H9 (cell line): Measurements from ENCODE around the gene MRPS35. TPM values are rescaled to one million over a fixed set of nuclear protein-coding genes. Genes with fewer than 3 reads are reported as not detected.

Experiments
- DNase-seq: peaks from one replicate; pipeline ENCODE4 v3.0.0-alpha.2; 2017
- H2AFZ ChIP-seq: one replicate; pipeline ENCODE4 v1.6.1; 2013; ENCODE audit warnings: mild to moderate bottlenecking, low read length, control low read depth, moderate library complexity
- H2AK5ac ChIP-seq: 2 replicates; pipeline ENCODE4 v1.6.1; 2013; ENCODE audit warnings: low read length, control low read depth, mixed read lengths; ENCODE audit not compliant: insufficient read length
- H2BK120ac ChIP-seq: one replicate; pipeline ENCODE4 v1.6.1; 2013; ENCODE audit warnings: low read depth, mild to moderate bottlenecking, low read length, control low read depth, inconsistent platforms; ENCODE audit not compliant: poor library complexity, severe bottlenecking
- H2BK12ac ChIP-seq: 2 replicates; pipeline ENCODE4 v1.6.1; 2013; ENCODE audit warnings: low read length, control low read depth, mixed read lengths, low read depth; ENCODE audit not compliant: insufficient read length
- H2BK15ac ChIP-seq: 2 replicates; pipeline ENCODE4 v1.6.1; 2013; ENCODE audit warnings: low read depth, low read length, control low read depth
- H2BK20ac ChIP-seq: one replicate; pipeline ENCODE4 v1.6.1; 2013; ENCODE audit warnings: low read depth, mild to moderate bottlenecking, low read length, control low read depth, inconsistent platforms; ENCODE audit not compliant: poor library complexity, severe bottlenecking
- H2BK5ac ChIP-seq: 2 replicates; pipeline ENCODE4 v1.6.1; 2013; ENCODE audit warnings: low read length, control low read depth, mixed read lengths; ENCODE audit not compliant: insufficient read length
- H3K14ac ChIP-seq: 2 replicates; pipeline ENCODE4 v1.6.1; 2013; ENCODE audit warnings: low read length, control low read depth; ENCODE audit not compliant: insufficient read depth
- H3K18ac ChIP-seq: 2 replicates; pipeline ENCODE4 v1.6.1; 2013; ENCODE audit warnings: low read depth, mild to moderate bottlenecking, mixed read lengths, low read length, control low read depth; ENCODE audit not compliant: insufficient read length
- H3K23ac ChIP-seq: 2 replicates; pipeline ENCODE4 v1.6.1; 2013; ENCODE audit warnings: low read length, control low read depth, mixed read lengths, low read depth; ENCODE audit not compliant: insufficient read length
- H3K23me2 ChIP-seq: 2 replicates; pipeline ENCODE4 v1.6.1; 2013; ENCODE audit warnings: low read depth, mild to moderate bottlenecking, mixed read lengths, low read length, control low read depth; ENCODE audit not compliant: insufficient read length, poor library complexity, severe bottlenecking
- H3K27ac ChIP-seq: 2 replicates; pipeline ENCODE4 v1.5.1; 2013; ENCODE audit warnings: low read length, control low read depth, mixed read lengths, low read depth; ENCODE audit not compliant: insufficient read length
- H3K27me3 ChIP-seq: 2 replicates; pipeline ENCODE4 v1.6.1; 2013; ENCODE audit warnings: low read length, control low read depth, inconsistent platforms; ENCODE audit not compliant: insufficient read depth
- H3K4ac ChIP-seq: 2 replicates; pipeline ENCODE4 v1.6.1; 2013; ENCODE audit warnings: low read depth, mild to moderate bottlenecking, control low read depth, inconsistent platforms, low read length, moderate library complexity
- H3K4me1 ChIP-seq: 2 replicates; pipeline ENCODE4 v1.6.1; 2013; ENCODE audit warnings: low read length, control low read depth, inconsistent platforms; ENCODE audit not compliant: insufficient read depth
- H3K4me2 ChIP-seq: 2 replicates; pipeline ENCODE4 v1.6.1; 2013; ENCODE audit warnings: low read length, control low read depth, mixed read lengths; ENCODE audit not compliant: insufficient read length, insufficient read depth
- H3K56ac ChIP-seq: 2 replicates; pipeline ENCODE4 v1.6.1; 2013; ENCODE audit warnings: low read depth, mild to moderate bottlenecking, mixed read lengths, low read length, control low read depth; ENCODE audit not compliant: insufficient read length
- H3K79me1 ChIP-seq: 2 replicates; pipeline ENCODE4 v1.6.1; 2013; ENCODE audit warnings: low read depth, mild to moderate bottlenecking, moderate library complexity, low read length, control low read depth, inconsistent platforms; ENCODE audit not compliant: insufficient read depth, poor library complexity, severe bottlenecking
- H3K79me2 ChIP-seq: 2 replicates; pipeline ENCODE4 v1.6.1; 2013; ENCODE audit warnings: low read length, control low read depth, inconsistent platforms; ENCODE audit not compliant: insufficient read depth
- H3K9ac ChIP-seq: 2 replicates; pipeline ENCODE4 v1.6.1; 2013; ENCODE audit warnings: low read length, control low read depth, mixed read lengths; ENCODE audit not compliant: insufficient read length; ENCODE audit errors: extremely low read depth
- H3K9me3 ChIP-seq: one replicate; pipeline ENCODE4 v1.6.1; 2013; ENCODE audit warnings: low read depth, low read length, inconsistent platforms; ENCODE audit not compliant: control insufficient read depth
- H3T11ph ChIP-seq: one replicate; pipeline ENCODE4 v1.6.1; 2013; ENCODE audit warnings: mild to moderate bottlenecking, low read length, control low read depth, inconsistent platforms
- H4K20me1 ChIP-seq: one replicate; pipeline ENCODE4 v1.6.1; 2013; ENCODE audit not compliant: control insufficient read depth, insufficient read length, insufficient read depth
- H4K5ac ChIP-seq: 2 replicates; pipeline ENCODE4 v1.6.1; 2013; ENCODE audit warnings: low read depth, mild to moderate bottlenecking, mixed read lengths, low read length, control low read depth; ENCODE audit not compliant: insufficient read length
- H4K8ac ChIP-seq: replicated peaks from 2 replicates; pipeline ENCODE4 v1.6.1; 2013; ENCODE audit warnings: low read length, control low read depth, mixed read lengths, low read depth; ENCODE audit not compliant: insufficient read length
- H4K91ac ChIP-seq: 2 replicates; pipeline ENCODE4 v1.6.1; 2013; ENCODE audit warnings: low read depth, mild to moderate bottlenecking, moderate library complexity, mixed read lengths, low read length, control low read depth; ENCODE audit not compliant: insufficient read length
- H3K27ac Mint-ChIP-seq, 3 experiments: 2 replicates in 2 of 3; 3 replicates in 1 of 3; pipeline ENCODE4 v1.8.0; 2020 to 2021; ENCODE audit warnings: mixed read lengths in 3 of 3, mild to moderate bottlenecking in 1 of 3, moderate library complexity in 1 of 3
- H3K27me3 Mint-ChIP-seq: 2 replicates; pipeline ENCODE4 v1.8.0; 2021; ENCODE audit warnings: low read depth, mild to moderate bottlenecking, moderate library complexity, mixed read lengths
- H3K36me3 Mint-ChIP-seq, 3 experiments: 2 replicates in 2 of 3; 3 replicates in 1 of 3; pipeline ENCODE4 v1.8.0; 2020 to 2021; ENCODE audit warnings: low read depth in 3 of 3, mixed read lengths in 3 of 3; ENCODE audit not compliant: insufficient read depth in 1 of 3
- H3K4me1 Mint-ChIP-seq, 2 experiments: 2 replicates each; pipeline ENCODE4 v1.8.0; 2020; ENCODE audit warnings: mixed read lengths in 2 of 2
- H3K4me3 Mint-ChIP-seq, 2 experiments: 2 replicates in 1 of 2; 3 replicates in 1 of 2; pipeline ENCODE4 v1.8.0; 2020 to 2021; ENCODE audit warnings: mild to moderate bottlenecking in 2 of 2, mixed read lengths in 2 of 2, moderate library complexity in 1 of 2
- H3K9me3 Mint-ChIP-seq, 2 experiments: 2 replicates in 1 of 2; 3 replicates in 1 of 2; pipeline ENCODE4 v1.8.0; 2020; ENCODE audit warnings: mild to moderate bottlenecking in 2 of 2, mixed read lengths in 2 of 2, moderate library complexity in 1 of 2
- WGBS: extraction: QIAGEN DNeasy Blood & Tissue Kit; methylation state at CpG from one replicate; pipeline ENCODE4 v1.1.7; 2013; ENCODE audit warnings: missing lambda C conversion rate, low lambda C conversion rate, mixed read lengths; ENCODE audit not compliant: insufficient read length; ENCODE audit errors: extremely low coverage; 5-methylcytosine and 5-hydroxymethylcytosine counted together
- total RNA-seq: library from RNA; stranded (reverse); gene quantifications from 2 replicates; pipeline ENCODE4 v1.2.1, GENCODE V29; 2021
- TF ChIP-seq, protein P1 (sequence below): fragments of 200-600 bp; sonication (generic); conservative IDR thresholded peaks from 3 replicates; pipeline ENCODE4 v1.8.0; 2021; ENCODE audit warnings: antibody characterized with exemption, mild to moderate bottlenecking

Gene MRPS35
- total RNA-seq, 1 experiment from 2014 or later, result 45.4 TPM

DNA sequence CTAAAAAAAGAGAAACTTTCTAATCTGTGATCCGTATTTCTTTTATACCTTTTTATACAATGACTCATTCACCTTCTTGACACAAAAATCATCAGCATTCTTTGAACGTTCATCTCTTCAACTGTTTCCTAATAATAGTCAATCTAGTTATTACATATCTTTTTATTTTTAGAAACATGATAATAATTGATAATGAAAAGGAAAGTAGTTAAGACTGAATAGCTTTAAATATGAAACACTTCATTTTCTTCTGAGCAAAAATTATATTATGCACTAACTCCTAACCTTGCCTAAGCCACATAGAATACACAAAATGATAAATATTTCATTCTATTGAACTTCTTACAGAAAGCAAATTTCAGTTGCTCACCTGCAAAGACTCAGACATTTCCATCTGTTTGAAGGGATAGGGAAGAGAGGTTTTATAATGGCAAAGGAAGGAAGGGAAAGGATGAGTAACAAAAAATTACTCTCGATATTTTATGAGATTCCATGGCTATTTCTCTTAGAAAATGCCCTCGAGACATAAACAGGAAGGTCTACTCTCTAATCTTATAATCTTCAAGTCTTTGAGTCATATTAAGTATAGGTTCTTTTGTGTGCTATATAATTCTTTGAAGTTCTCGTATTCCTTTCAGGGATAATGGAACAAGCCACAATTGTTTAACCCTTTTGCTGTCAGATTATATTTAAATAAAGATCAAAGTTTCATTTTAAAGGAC is 61.9 kb downstream of the MRPS35 start:
- Histone ChIP-seq H4K91ac (no peak overlapping the region), H3K9ac (no peak overlapping the region), H3K23ac (no peak overlapping the region), H2BK120ac (no peak overlapping the region), H3K4me2 (no peak overlapping the region), H3K23me2 (no peaks in the 10 kb centered on the region), H2BK12ac (no peak overlapping the region), H3K9me3 (no peaks in the 10 kb centered on the region), H4K20me1 (no peaks in the 10 kb centered on the region), H3K79me1 (no peaks in the 10 kb centered on the region), H4K5ac (no peak overlapping the region), H2BK5ac (no peak overlapping the region), H3K4me1 (no peaks in the 10 kb centered on the region), H3K27me3 (no peaks in the 10 kb centered on the region), H2AK5ac (no peak overlapping the region), H2AFZ (no peak overlapping the region), H3K56ac (no peak overlapping the region), H2BK20ac (no peak overlapping the region), H3T11ph (no peak overlapping the region), H2BK15ac (no peak overlapping the region), H3K18ac (no peak overlapping the region), H3K79me2 (no peaks in the 10 kb centered on the region), H4K8ac (no peak overlapping the region), H3K4ac (no peak overlapping the region), H3K14ac (no peak overlapping the region), H3K27ac (no peak overlapping the region)
- Mint-ChIP-seq H3K27ac (no peak overlapping the region), H3K27me3 (no peaks in the 10 kb centered on the region), H3K36me3 (no peaks in the 10 kb centered on the region), H3K4me1 (no peaks in the 10 kb centered on the region), H3K9me3 (no peaks in the 10 kb centered on the region), H3K4me3 (no peak overlapping the region)
- no CpG with 5 or more reads among the region's 5 CpGs for WGBS
- no peak for DNase-seq
- TF ChIP-seq, protein P1, sequence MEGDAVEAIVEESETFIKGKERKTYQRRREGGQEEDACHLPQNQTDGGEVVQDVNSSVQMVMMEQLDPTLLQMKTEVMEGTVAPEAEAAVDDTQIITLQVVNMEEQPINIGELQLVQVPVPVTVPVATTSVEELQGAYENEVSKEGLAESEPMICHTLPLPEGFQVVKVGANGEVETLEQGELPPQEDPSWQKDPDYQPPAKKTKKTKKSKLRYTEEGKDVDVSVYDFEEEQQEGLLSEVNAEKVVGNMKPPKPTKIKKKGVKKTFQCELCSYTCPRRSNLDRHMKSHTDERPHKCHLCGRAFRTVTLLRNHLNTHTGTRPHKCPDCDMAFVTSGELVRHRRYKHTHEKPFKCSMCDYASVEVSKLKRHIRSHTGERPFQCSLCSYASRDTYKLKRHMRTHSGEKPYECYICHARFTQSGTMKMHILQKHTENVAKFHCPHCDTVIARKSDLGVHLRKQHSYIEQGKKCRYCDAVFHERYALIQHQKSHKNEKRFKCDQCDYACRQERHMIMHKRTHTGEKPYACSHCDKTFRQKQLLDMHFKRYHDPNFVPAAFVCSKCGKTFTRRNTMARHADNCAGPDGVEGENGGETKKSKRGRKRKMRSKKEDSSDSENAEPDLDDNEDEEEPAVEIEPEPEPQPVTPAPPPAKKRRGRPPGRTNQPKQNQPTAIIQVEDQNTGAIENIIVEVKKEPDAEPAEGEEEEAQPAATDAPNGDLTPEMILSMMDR, result no peak
